GM23248 (cell line): Measurements from ENCODE around the gene NKX2-2. TPM values are rescaled to one million over a fixed set of nuclear protein-coding genes. Genes with fewer than 3 reads are reported as not detected.

Experiments
- DNase-seq: peaks from one replicate; pipeline ENCODE4 v3.0.0-alpha.2; 2015
- H2AFZ ChIP-seq: fragments of 200-600 bp; sonication (generic); 2 replicates; pipeline ENCODE4 v1.6.1; 2016; ENCODE audit warnings: antibody characterized with exemption
- H3F3A ChIP-seq: fragments of 200-600 bp; sonication (generic); 2 replicates; pipeline ENCODE4 v1.6.1; 2016; ENCODE audit warnings: mild to moderate bottlenecking, antibody characterized with exemption, mixed run types; ENCODE audit not compliant: insufficient read depth
- H3K27ac ChIP-seq: fragments of 200-600 bp; sonication (generic); 2 replicates; pipeline ENCODE4 v1.5.1; 2016; ENCODE audit warnings: mild to moderate bottlenecking
- H3K27me3 ChIP-seq: fragments of 200-600 bp; sonication (generic); replicated peaks from 2 replicates; pipeline ENCODE4 v1.6.1; 2016; ENCODE audit warnings: mild to moderate bottlenecking; ENCODE audit not compliant: insufficient read depth
- H3K36me3 ChIP-seq: fragments of 200-600 bp; sonication (generic); 2 replicates; pipeline ENCODE4 v1.6.1; 2016; ENCODE audit warnings: low read depth, mild to moderate bottlenecking
- H3K4me1 ChIP-seq: fragments of 200-600 bp; sonication (generic); 2 replicates; pipeline ENCODE4 v1.6.1; 2016; ENCODE audit warnings: mild to moderate bottlenecking; ENCODE audit not compliant: insufficient read depth
- H3K4me2 ChIP-seq: fragments of 200-600 bp; sonication (generic); one replicate; pipeline ENCODE4 v1.6.1; 2016; ENCODE audit warnings: mild to moderate bottlenecking; ENCODE audit not compliant: unreplicated experiment
- H3K4me3 ChIP-seq: fragments of 200-600 bp; sonication (generic); 2 replicates; pipeline ENCODE4 v1.5.1; 2016; ENCODE audit warnings: mild to moderate bottlenecking
- H3K79me2 ChIP-seq: fragments of 200-600 bp; sonication (generic); 2 replicates; pipeline ENCODE4 v1.6.1; 2016; ENCODE audit warnings: mild to moderate bottlenecking; ENCODE audit not compliant: insufficient read depth
- H3K9ac ChIP-seq: fragments of 200-600 bp; sonication (generic); 2 replicates; pipeline ENCODE4 v1.6.1; 2016; ENCODE audit warnings: mild to moderate bottlenecking
- H3K9me2 ChIP-seq: fragments of 200-600 bp; sonication (generic); 2 replicates; pipeline ENCODE4 v1.6.1; 2016; ENCODE audit warnings: mixed run types, mild to moderate bottlenecking, moderate library complexity; ENCODE audit not compliant: insufficient read depth
- H3K9me3 ChIP-seq: fragments of 200-600 bp; sonication (generic); one replicate; pipeline ENCODE4 v1.6.1; 2017; ENCODE audit warnings: low read depth
- H4K20me1 ChIP-seq: fragments of 200-600 bp; sonication (generic); 2 replicates; pipeline ENCODE4 v1.6.0; 2016; ENCODE audit not compliant: insufficient read depth
- EZH2 ChIP-seq: fragments of 200-600 bp; sonication (generic); IDR thresholded peaks from 2 replicates; pipeline ENCODE4 v1.6.1; 2018; ENCODE audit warnings: antibody characterized with exemption, mild to moderate bottlenecking; ENCODE audit not compliant: insufficient read depth, poor library complexity, severe bottlenecking
- EZH2phosphoT487 ChIP-seq: fragments of 200-600 bp; sonication (generic); IDR thresholded peaks from 2 replicates; pipeline ENCODE4 v1.6.1; 2018; ENCODE audit warnings: antibody characterized with exemption, moderate library complexity, mild to moderate bottlenecking, low read depth; ENCODE audit not compliant: insufficient read depth
- WGBS, 2 experiments: methylation state at CpG; one replicate each; pipeline ENCODE4 v1.1.6; 2015 to 2017; ENCODE audit warnings: low lambda C conversion rate in 2 of 2, low coverage in 1 of 2; ENCODE audit errors: missing lambda C conversion rate in 2 of 2; 5-methylcytosine and 5-hydroxymethylcytosine counted together
- in situ Hi-C: fragments of 300-500 bp; cut with MboI; formaldehyde crosslinking; loops from 2 replicates; pipeline ENCODE4 v1.15.0; 2020
- polyA plus RNA-seq: library from polyadenylated mRNA; unstranded; fragments of >200 nt; fragmentation: Nextera tagmentation; extraction: Ambion mirVana; gene quantifications from 2 replicates; pipeline ENCODE4 v1.2.1, GENCODE V29; 2016
- total RNA-seq: library from RNA; depleted of rRNA; stranded (reverse); fragments of >200 nt; shearing (Covaris generic); gene quantifications from 2 replicates; pipeline ENCODE4 v1.2.3, GENCODE V29; 2014

Gene NKX2-2
- total and polyA plus RNA-seq, 2 experiments from 2014 or later = not detected

- WGBS, 2 experiments = 4% methylated on average over 44 to 46 of the region's 47 CpGs
Observed at GRCh38 chr20:21508230-21509078, 5.4 kb downstream of the NKX2-2 start.

GRCh38 chr20:21507400-21508229, 6.2 kb downstream of the NKX2-2 start:
- Histone ChIP-seq H3K79me2 (no peaks in the 10 kb centered on the region), H3F3A (no peaks in the 10 kb centered on the region), H3K4me2 (no peak overlapping the region), H3K9me3 (no peaks in the 10 kb centered on the region), H3K9me2 (no peaks in the 10 kb centered on the region), H3K27ac (no peak overlapping the region), H3K36me3 (no peaks in the 10 kb centered on the region), H3K4me1 (no peaks in the 10 kb centered on the region; the same call in 1 of the 2 replicates), H4K20me1 (no peaks in the 10 kb centered on the region), H3K27me3 (peaks cover 80% of the 10 kb centered on the region), H3K9ac (no peak overlapping the region), H2AFZ (no peak overlapping the region), H3K4me3 (no peak overlapping the region)
- DNase-seq = no peak
- WGBS, 2 experiments = 4 to 6% methylated on average over 38 to 44 of the region's 44 CpGs
- in situ Hi-C loops = loop anchor here (10.0 kb wide), 2 partner anchors 273 to 663 kb away; no protein-coding TSS in a partner anchor
- TF ChIP-seq EZH2 = peak; percentile 62
- no peak for TF ChIP-seq EZH2phosphoT487

More at GRCh38 chr20:21508230-21509078, 5.4 kb downstream of the NKX2-2 start:
- Histone ChIP-seq H3K27ac (no peak overlapping the region), H4K20me1 (no peaks in the 10 kb centered on the region), H3K9me2 (no peaks in the 10 kb centered on the region), H3K4me2 (no peak overlapping the region), H3K36me3 (no peaks in the 10 kb centered on the region), H3F3A (no peaks in the 10 kb centered on the region), H3K9me3 (no peaks in the 10 kb centered on the region), H3K4me1 (no peaks in the 10 kb centered on the region; the same call in 1 of the 2 replicates), H3K79me2 (no peaks in the 10 kb centered on the region), H3K4me3 (no peak overlapping the region), H3K27me3 (peaks cover 83% of the 10 kb centered on the region), H2AFZ (no peak overlapping the region), H3K9ac (no peak overlapping the region)
- no peak for DNase-seq
- TF ChIP-seq EZH2 (peak; percentile 16), EZH2phosphoT487 (peak; percentile 26; the same call in 1 of the 2 replicates)
- in situ Hi-C loops = loop anchor here (10.0 kb wide), 2 partner anchors 274 to 664 kb away; no protein-coding TSS in a partner anchor

GRCh38 chr20:21505810-21506530, 7.9 kb downstream of the NKX2-2 start:
- peak overlapping the region; percentile 76 for H2AFZ ChIP-seq
- H3K4me2 ChIP-seq = peak overlapping the region; percentile 64
- peaks cover 63% of the 10 kb centered on the region for H3K27me3 ChIP-seq
- in situ Hi-C loops = loop anchor here (10.0 kb wide), 2 partner anchors 271 to 661 kb away; no protein-coding TSS in a partner anchor
- H3K4me1 ChIP-seq = no peaks in the 10 kb centered on the region
- TF ChIP-seq EZH2 (no peak), EZH2phosphoT487 (0 out of 2 replicates have a peak, but pooled peaks have one; percentile 6)
- H3K9me2 ChIP-seq = no peaks in the 10 kb centered on the region
- peak overlapping the region; percentile 59 for H3K4me3 ChIP-seq
- H3K27ac ChIP-seq = no peak overlapping the region
- H3F3A ChIP-seq = no peaks in the 10 kb centered on the region
- H3K79me2 ChIP-seq = no peaks in the 10 kb centered on the region
- WGBS, 2 experiments = 5 to 11% methylated on average over 60 to 64 of the region's 95 CpGs
- no peaks in the 10 kb centered on the region for H4K20me1 ChIP-seq
- DNase-seq = peak; percentile 69
- H3K9me3 ChIP-seq = no peaks in the 10 kb centered on the region
- H3K9ac ChIP-seq = no peak overlapping the region
- no peaks in the 10 kb centered on the region for H3K36me3 ChIP-seq
